Measurements from ENCODE around the gene ZFYVE9. TPM values are rescaled to one million over a fixed set of nuclear protein-coding genes. Genes with fewer than 3 reads are reported as not detected.
"Not testable (repeated sequence)": the region's sequence is repeated elsewhere in the genome, so short reads cannot be mapped to it uniquely, and the experiment has no call there.

Gene ZFYVE9, protein sequence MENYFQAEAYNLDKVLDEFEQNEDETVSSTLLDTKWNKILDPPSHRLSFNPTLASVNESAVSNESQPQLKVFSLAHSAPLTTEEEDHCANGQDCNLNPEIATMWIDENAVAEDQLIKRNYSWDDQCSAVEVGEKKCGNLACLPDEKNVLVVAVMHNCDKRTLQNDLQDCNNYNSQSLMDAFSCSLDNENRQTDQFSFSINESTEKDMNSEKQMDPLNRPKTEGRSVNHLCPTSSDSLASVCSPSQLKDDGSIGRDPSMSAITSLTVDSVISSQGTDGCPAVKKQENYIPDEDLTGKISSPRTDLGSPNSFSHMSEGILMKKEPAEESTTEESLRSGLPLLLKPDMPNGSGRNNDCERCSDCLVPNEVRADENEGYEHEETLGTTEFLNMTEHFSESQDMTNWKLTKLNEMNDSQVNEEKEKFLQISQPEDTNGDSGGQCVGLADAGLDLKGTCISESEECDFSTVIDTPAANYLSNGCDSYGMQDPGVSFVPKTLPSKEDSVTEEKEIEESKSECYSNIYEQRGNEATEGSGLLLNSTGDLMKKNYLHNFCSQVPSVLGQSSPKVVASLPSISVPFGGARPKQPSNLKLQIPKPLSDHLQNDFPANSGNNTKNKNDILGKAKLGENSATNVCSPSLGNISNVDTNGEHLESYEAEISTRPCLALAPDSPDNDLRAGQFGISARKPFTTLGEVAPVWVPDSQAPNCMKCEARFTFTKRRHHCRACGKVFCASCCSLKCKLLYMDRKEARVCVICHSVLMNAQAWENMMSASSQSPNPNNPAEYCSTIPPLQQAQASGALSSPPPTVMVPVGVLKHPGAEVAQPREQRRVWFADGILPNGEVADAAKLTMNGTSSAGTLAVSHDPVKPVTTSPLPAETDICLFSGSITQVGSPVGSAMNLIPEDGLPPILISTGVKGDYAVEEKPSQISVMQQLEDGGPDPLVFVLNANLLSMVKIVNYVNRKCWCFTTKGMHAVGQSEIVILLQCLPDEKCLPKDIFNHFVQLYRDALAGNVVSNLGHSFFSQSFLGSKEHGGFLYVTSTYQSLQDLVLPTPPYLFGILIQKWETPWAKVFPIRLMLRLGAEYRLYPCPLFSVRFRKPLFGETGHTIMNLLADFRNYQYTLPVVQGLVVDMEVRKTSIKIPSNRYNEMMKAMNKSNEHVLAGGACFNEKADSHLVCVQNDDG (N-terminal part only)
- 25.6 TPM for total RNA-seq (ENCODE audit: unreplicated experiment)
- long read RNA-seq, partial matches to known transcripts, result 4 of 4 reads
- long read RNA-seq, other reads (novel, unspliced or antisense), result 0 of 4 reads

DNA sequence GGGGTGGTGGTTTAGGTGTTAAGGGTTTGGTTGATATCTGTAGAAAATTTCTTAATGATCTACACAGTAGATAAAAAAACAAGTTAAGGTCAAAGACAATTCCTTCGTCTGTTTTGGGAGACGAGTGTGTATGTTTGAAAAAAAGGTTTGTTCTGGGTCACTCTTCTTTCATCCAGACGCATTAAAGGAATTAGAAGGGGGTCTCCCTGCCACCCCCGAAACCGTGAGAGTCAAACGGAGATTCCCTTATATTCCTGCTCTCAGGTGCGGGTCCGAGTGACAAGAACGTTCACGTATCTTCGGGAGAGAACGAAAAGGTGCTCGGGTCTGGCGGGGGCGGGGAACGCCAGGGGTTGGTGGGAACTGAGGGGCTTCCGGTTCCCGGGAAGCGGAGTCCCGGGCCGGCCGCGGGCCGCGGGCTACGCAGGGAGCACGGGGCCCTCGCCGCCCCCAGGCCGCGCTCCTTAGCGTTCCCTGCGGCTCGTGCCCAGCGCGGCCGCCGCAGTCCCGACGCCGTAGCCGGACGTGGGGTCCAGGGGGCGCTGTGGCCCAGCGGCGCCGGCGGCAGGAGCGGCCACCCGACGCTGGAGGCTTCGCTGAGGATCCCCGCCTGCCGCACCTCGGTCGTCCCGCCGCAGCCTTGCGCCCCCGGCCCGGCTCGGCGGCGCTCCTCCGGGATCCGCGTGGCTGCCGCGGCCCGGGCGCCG lies at the start of gene ZFYVE9:
ZFYVE9 (plus strand) TSS at position 577 of the 707 bp plus-strand sequence. CDS start 91,118 bp downstream, outside the sequence.
- Mint-ChIP-seq H3K27ac (ENCODE audit: unreplicated experiment) (peak within 1 kb of the TSS; percentile 90), H3K36me3 (ENCODE audit: unreplicated experiment) (no peaks in the 10 kb centered on the region), H3K4me3 (ENCODE audit: unreplicated experiment) (peak within 1 kb of the TSS; percentile 91), H3K9me3 (ENCODE audit: unreplicated experiment) (no peaks in the 10 kb centered on the region), H3K27me3 (ENCODE audit: unreplicated experiment) (peaks cover 3% of the 10 kb centered on the region), H3K4me1 (ENCODE audit: low read depth, unreplicated experiment) (peaks cover 1% of the 10 kb centered on the region)
- DNase-seq, result peak; percentile 88
- TF ChIP-seq, protein P1, sequence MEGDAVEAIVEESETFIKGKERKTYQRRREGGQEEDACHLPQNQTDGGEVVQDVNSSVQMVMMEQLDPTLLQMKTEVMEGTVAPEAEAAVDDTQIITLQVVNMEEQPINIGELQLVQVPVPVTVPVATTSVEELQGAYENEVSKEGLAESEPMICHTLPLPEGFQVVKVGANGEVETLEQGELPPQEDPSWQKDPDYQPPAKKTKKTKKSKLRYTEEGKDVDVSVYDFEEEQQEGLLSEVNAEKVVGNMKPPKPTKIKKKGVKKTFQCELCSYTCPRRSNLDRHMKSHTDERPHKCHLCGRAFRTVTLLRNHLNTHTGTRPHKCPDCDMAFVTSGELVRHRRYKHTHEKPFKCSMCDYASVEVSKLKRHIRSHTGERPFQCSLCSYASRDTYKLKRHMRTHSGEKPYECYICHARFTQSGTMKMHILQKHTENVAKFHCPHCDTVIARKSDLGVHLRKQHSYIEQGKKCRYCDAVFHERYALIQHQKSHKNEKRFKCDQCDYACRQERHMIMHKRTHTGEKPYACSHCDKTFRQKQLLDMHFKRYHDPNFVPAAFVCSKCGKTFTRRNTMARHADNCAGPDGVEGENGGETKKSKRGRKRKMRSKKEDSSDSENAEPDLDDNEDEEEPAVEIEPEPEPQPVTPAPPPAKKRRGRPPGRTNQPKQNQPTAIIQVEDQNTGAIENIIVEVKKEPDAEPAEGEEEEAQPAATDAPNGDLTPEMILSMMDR (IDR thresholded peaks at IDR 0.05; ENCODE audit: partially characterized antibody, unreplicated experiment), result peak; percentile 77

DNA sequence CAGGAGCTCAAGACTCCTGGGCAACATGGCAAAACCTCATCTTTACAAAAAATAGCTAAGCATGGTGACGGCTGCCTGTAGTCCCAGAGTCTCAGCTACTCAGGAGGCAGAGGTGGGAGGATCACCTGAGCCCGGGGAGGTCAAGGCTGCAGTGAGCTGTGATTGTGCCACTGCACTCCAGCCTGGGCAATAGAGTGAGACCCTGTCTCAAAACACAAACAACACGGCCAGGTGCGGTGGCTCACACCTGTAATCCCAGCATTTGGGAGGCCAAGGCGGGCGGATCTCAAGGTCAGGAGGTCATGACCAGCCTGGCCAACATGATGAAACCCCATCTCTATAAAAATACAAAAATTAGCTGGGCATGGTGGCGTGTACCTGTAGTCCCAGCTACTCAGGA lies 47.6 kb upstream of the ZFYVE9 start:
- H3K4me1 Mint-ChIP-seq (ENCODE audit: low read depth, unreplicated experiment); H3K4me3 Mint-ChIP-seq (ENCODE audit: unreplicated experiment); DNase-seq; H3K36me3 Mint-ChIP-seq (ENCODE audit: unreplicated experiment); H3K27ac Mint-ChIP-seq (ENCODE audit: unreplicated experiment); H3K27me3 Mint-ChIP-seq (ENCODE audit: unreplicated experiment); H3K9me3 Mint-ChIP-seq (ENCODE audit: unreplicated experiment): not testable (repeated sequence)

DNA sequence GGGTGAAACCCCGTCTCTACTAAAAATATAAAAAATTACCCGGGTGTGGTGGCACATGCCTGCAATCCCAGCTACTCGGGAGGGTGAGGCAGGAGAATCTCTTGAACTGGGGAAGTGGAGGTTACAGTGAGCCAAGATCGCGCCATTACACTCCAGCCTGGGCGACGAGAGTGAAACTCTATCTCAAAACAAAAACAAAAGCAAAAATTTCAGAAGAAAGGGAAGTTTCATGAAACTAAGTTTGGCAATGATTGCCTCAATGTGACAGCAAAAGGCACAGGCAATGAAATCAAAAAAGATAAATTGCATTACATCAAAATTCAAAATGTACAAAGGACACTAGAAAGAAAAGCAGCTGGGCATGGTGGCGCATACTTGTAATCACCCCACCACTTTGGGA lies 45.7 kb upstream of the ZFYVE9 start:
- H3K27me3 Mint-ChIP-seq (ENCODE audit: unreplicated experiment), result no peaks in the 10 kb centered on the region
- H3K27ac Mint-ChIP-seq (ENCODE audit: unreplicated experiment), result no peak overlapping the region
- no peaks in the 10 kb centered on the region for H3K36me3 Mint-ChIP-seq (ENCODE audit: unreplicated experiment)
- TF ChIP-seq, protein P1 (IDR thresholded peaks at IDR 0.05; ENCODE audit: partially characterized antibody, unreplicated experiment), result no peak
- H3K4me1 Mint-ChIP-seq (ENCODE audit: low read depth, unreplicated experiment), result no peaks in the 10 kb centered on the region
- H3K9me3 Mint-ChIP-seq (ENCODE audit: unreplicated experiment), result no peaks in the 10 kb centered on the region
- DNase-seq, result no peak
- H3K4me3 Mint-ChIP-seq (ENCODE audit: unreplicated experiment), result no peak overlapping the region

DNA sequence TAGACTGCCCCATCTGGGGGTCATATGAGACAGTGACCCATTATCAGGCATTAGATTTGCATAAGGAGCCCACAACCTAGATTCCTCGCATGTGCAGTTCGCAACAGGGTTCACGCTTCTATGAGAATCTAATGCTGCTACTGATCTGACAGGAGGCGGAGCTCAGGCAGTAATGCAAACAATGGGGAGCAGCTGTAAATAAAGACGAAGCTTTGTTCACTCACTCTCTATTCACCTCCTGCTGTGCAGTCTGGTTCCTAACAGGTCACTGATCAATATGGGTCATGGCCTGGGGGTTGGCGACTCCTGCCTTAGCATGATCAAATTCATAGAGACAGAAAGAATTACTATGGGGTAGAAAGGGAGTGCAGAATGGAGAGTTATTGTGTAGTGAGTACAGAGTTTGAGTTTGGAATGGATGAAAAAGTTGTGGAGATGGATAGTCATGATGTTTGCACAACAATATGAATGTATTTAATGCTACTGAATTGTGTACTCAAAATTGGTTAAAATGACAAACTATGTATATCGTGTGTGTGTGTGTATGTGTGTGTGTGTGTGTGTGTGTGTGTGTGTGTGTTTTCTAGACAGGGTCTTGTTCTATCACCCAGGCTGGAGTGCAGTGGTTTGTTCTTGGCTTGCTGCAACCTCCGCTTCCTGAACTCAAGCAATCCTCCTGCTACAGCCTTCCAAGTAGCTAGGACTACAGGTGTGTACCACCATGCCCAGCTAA lies 43.6 kb upstream of the ZFYVE9 start:
- H3K4me1 Mint-ChIP-seq (ENCODE audit: low read depth, unreplicated experiment), result no peaks in the 10 kb centered on the region
- TF ChIP-seq, protein P1 (IDR thresholded peaks at IDR 0.05; ENCODE audit: partially characterized antibody, unreplicated experiment), result no peak
- no peak for DNase-seq
- no peaks in the 10 kb centered on the region for H3K9me3 Mint-ChIP-seq (ENCODE audit: unreplicated experiment)
- H3K36me3 Mint-ChIP-seq (ENCODE audit: unreplicated experiment), result no peaks in the 10 kb centered on the region
- H3K27ac Mint-ChIP-seq (ENCODE audit: unreplicated experiment), result no peak overlapping the region
- no peak overlapping the region for H3K4me3 Mint-ChIP-seq (ENCODE audit: unreplicated experiment)
- H3K27me3 Mint-ChIP-seq (ENCODE audit: unreplicated experiment), result no peaks in the 10 kb centered on the region

Data from glutamatergic neuron (in vitro differentiated cells).